Ectodermal cell (in vitro differentiated cells): Measurements from ENCODE around the gene FGF14.
"Not testable (repeated sequence)": the region's sequence is repeated elsewhere in the genome, so short reads cannot be mapped to it uniquely, and the experiment has no call there.

ENCODE experiments used
- H3K27ac ChIP-seq: 2 replicates; pipeline ENCODE4 v1.7.0; 2013; ENCODE audit warnings: mild to moderate bottlenecking, low read depth, low read length; ENCODE audit not compliant: insufficient read depth, poor library complexity, severe bottlenecking
- H3K27me3 ChIP-seq: 2 replicates; pipeline ENCODE4 v1.7.0; 2013; ENCODE audit warnings: mild to moderate bottlenecking, low read length; ENCODE audit not compliant: insufficient read depth, control insufficient read depth, poor library complexity, severe bottlenecking
- H3K36me3 ChIP-seq: one replicate; pipeline ENCODE4 v1.7.0; 2013; ENCODE audit warnings: low read length; ENCODE audit not compliant: control insufficient read depth, insufficient read depth
- H3K4me1 ChIP-seq: one replicate; pipeline ENCODE4 v1.7.0; 2013; ENCODE audit warnings: low read length; ENCODE audit not compliant: control insufficient read depth, insufficient read depth
- H3K4me3 ChIP-seq: 2 replicates; pipeline ENCODE4 v1.7.0; 2013; ENCODE audit warnings: low read depth, low read length, control low read depth; ENCODE audit not compliant: insufficient read depth
- H3K9me3 ChIP-seq: 2 replicates; pipeline ENCODE4 v1.7.0; 2013; ENCODE audit warnings: mild to moderate bottlenecking, low read length, moderate library complexity; ENCODE audit not compliant: control insufficient read depth
- WGBS, 2 experiments: methylation state at CpG; one replicate each; pipeline ENCODE4 v1.1.7; 2013; ENCODE audit warnings: missing lambda C conversion rate in 2 of 2; 5-methylcytosine and 5-hydroxymethylcytosine counted together

The FGF14 gene

GRCh38 chr13:102017248-102017647 lies 384.6 kb downstream of the FGF14 start:
- Histone ChIP-seq H3K4me1 (no peaks in the 10 kb centered on the region), H3K4me3 (no peak overlapping the region), H3K36me3 (no peaks in the 10 kb centered on the region), H3K27me3 (no peaks in the 10 kb centered on the region), H3K9me3 (no peaks in the 10 kb centered on the region), H3K27ac (no peak overlapping the region)

- no peaks in the 10 kb centered on the region for H3K9me3 ChIP-seq
- H3K36me3 ChIP-seq, result no peaks in the 10 kb centered on the region
- no peak overlapping the region for H3K4me3 ChIP-seq
- H3K27ac ChIP-seq, result no peak overlapping the region
- no peaks in the 10 kb centered on the region for H3K4me1 ChIP-seq
- no peaks in the 10 kb centered on the region for H3K27me3 ChIP-seq
- WGBS, 2 experiments, result 91 to 95% methylated on average over 5 to 7 of the region's 7 CpGs
These were observed 389.3 kb downstream of the FGF14 start for GRCh38 chr13:102012299-102013293.

GRCh38 chr13:102011455-102011854 lies 390.4 kb downstream of the FGF14 start:
- H3K4me1 ChIP-seq, H3K36me3 ChIP-seq, H3K27ac ChIP-seq, H3K9me3 ChIP-seq, H3K4me3 ChIP-seq, H3K27me3 ChIP-seq: not testable (repeated sequence)
- WGBS, 2 experiments, result 87 to 93% methylated on average over 5 of the region's 5 CpGs

GRCh38 chr13:102003848-102004570 lies 397.8 kb downstream of the FGF14 start:
- H3K9me3 ChIP-seq, result no peaks in the 10 kb centered on the region
- no peaks in the 10 kb centered on the region for H3K27me3 ChIP-seq
- H3K4me3 ChIP-seq, result no peak overlapping the region
- no peaks in the 10 kb centered on the region for H3K36me3 ChIP-seq
- no peak overlapping the region for H3K27ac ChIP-seq
- 82 to 92% methylated on average over 4 to 5 of the region's 5 CpGs for WGBS, 2 experiments
- H3K4me1 ChIP-seq, result no peaks in the 10 kb centered on the region

GRCh38 chr13:102002287-102002686 lies 399.6 kb downstream of the FGF14 start:
- no peaks in the 10 kb centered on the region for H3K4me1 ChIP-seq
- H3K27me3 ChIP-seq, result no peaks in the 10 kb centered on the region
- H3K36me3 ChIP-seq, result no peaks in the 10 kb centered on the region
- H3K27ac ChIP-seq, result no peak overlapping the region
- WGBS, 2 experiments, result 94 to 100% methylated on average over 3 of the region's 3 CpGs
- H3K4me3 ChIP-seq, result no peak overlapping the region
- H3K9me3 ChIP-seq, result no peaks in the 10 kb centered on the region

- no peaks in the 10 kb centered on the region for H3K36me3 ChIP-seq
- no peaks in the 10 kb centered on the region for H3K27me3 ChIP-seq
- no peaks in the 10 kb centered on the region for H3K4me1 ChIP-seq
- H3K9me3 ChIP-seq, result no peaks in the 10 kb centered on the region
- no peak overlapping the region for H3K27ac ChIP-seq
- H3K4me3 ChIP-seq, result no peak overlapping the region
These were observed 401.1 kb downstream of the FGF14 start for GRCh38 chr13:102000764-102001163.

GRCh38 chr13:101998129-101998528 lies 403.7 kb downstream of the FGF14 start:
- H3K27ac ChIP-seq, result no peak overlapping the region

GRCh38 chr13:101996954-101997353 lies 404.9 kb downstream of the FGF14 start:
- no peak overlapping the region for H3K4me3 ChIP-seq
- no peak overlapping the region for H3K27ac ChIP-seq
- WGBS, 2 experiments, result 88 to 90% methylated on average over 3 of the region's 3 CpGs
- no peaks in the 10 kb centered on the region for H3K27me3 ChIP-seq
- no peaks in the 10 kb centered on the region for H3K9me3 ChIP-seq
- H3K36me3 ChIP-seq, result no peaks in the 10 kb centered on the region
- H3K4me1 ChIP-seq, result no peaks in the 10 kb centered on the region

More at GRCh38 chr13:101998129-101998528, 403.7 kb downstream of the FGF14 start:
- WGBS, 2 experiments, result 60% methylated on average over 1 of the region's 1 CpG; no CpG with 5 or more reads in 1 of the 2 experiments
- Histone ChIP-seq H3K27me3 (no peaks in the 10 kb centered on the region), H3K4me3 (no peak overlapping the region), H3K36me3 (no peaks in the 10 kb centered on the region), H3K9me3 (no peaks in the 10 kb centered on the region), H3K4me1 (no peaks in the 10 kb centered on the region)

GRCh38 chr13:101989798-101990350 lies 412.0 kb downstream of the FGF14 start:
- no peak overlapping the region for H3K27ac ChIP-seq
- no peaks in the 10 kb centered on the region for H3K9me3 ChIP-seq
- no peak overlapping the region for H3K4me3 ChIP-seq
- H3K4me1 ChIP-seq, result no peaks in the 10 kb centered on the region
- H3K36me3 ChIP-seq, result no peaks in the 10 kb centered on the region
- WGBS, 2 experiments, result 95 to 97% methylated on average over 3 to 5 of the region's 5 CpGs
- H3K27me3 ChIP-seq, result no peaks in the 10 kb centered on the region

- H3K27me3 ChIP-seq, result no peaks in the 10 kb centered on the region
- WGBS, 2 experiments, result 78 to 83% methylated on average over 3 to 4 of the region's 4 CpGs
- no peaks in the 10 kb centered on the region for H3K36me3 ChIP-seq
- H3K9me3 ChIP-seq, result no peaks in the 10 kb centered on the region
- H3K4me1 ChIP-seq, result no peaks in the 10 kb centered on the region
- H3K27ac ChIP-seq, result no peak overlapping the region
- H3K4me3 ChIP-seq, result no peak overlapping the region
These were observed 413.7 kb downstream of the FGF14 start for GRCh38 chr13:101988140-101988539.
